HL-60/S4 (cell line): ENCODE measurements around the gene MBOAT7.

Source experiments
- in situ Hi-C: fragments of 300-500 bp; cut with MboI; formaldehyde crosslinking; loops from 2 replicates; pipeline ENCODE4 v1.14.3; 2022; ENCODE audit warnings: low sequenced_read_pairs

Gene MBOAT7

DNA sequence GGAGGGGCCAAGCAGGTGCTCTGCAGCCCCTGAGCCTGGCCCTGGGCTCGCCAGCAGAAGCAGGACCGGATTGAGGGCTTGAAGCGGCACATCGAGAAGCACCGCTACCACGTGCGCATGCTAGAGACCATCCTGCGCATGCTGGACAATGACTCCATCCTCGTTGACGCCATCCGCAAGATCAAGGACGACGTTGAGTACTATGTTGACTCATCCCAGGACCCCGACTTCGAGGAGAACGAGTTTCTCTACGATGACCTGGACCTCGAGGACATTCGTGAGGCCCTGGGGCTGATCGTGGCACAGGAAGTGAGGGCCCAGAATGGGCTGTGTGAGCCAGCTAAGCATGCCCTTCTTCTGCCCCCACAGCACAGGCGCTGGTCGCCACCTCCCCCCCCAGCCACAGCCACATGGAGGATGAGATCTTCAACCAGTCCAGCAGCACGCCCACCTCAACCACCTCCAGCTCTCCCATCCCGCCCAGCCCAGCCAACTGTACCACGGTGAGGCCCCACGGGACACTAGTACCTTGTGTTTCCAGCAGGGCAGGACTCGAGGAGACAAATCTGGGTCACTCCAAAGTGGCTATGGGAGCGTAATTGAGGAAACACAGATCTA is 43.7 kb downstream of the MBOAT7 start:
- in situ Hi-C loops, result no loop called here

DNA sequence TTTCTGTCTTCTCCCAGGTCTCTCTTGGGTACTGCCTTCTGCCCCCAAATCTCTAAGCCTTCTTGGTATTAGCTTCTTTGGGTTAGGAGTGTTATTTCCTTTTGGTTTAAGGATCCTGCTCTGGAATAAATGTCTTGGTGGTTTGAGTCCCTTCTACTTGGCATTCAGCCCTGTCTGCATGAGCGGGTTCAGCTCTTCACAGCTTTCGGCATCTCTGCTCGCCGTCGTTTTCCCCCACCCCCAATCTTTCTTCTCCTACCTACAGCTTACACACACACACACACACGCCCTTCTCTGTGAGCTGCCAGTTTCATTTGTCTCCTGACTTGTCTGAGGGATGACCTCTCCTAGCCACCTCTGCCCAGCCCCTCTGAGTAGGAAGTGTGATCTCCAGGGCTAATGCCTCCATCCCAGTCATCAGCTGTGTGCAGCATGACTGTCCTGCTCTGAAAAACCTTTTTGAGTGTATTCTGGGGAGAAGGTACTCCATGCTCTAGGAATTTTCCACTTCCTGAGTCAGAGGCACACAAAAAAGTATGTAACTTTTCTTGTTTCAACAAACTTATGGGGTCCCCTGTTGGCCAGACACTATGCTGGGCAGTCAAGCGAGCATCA is 47.1 kb downstream of the MBOAT7 start:
- in situ Hi-C loops, result no loop called here

DNA sequence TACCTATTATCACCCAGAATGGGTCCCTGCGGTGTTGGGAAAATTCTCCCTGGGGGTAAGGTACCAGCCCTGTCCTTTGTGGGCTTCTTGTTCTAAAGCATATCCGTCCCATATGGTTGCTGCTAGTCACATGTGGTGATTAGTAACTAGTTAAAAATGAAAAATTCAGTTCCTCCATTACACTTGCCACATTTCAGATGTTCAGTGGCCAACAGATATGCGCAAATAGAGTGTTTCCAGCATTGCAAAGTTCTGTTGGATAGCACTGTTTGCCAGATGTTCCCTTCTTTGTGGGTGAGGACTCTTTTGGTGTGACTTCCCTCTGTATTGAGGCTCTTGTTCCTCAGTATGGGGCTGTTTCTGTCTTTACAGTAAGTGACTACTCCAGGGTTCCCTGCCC is 48.0 kb downstream of the MBOAT7 start:
- in situ Hi-C loops, result no loop called here

DNA sequence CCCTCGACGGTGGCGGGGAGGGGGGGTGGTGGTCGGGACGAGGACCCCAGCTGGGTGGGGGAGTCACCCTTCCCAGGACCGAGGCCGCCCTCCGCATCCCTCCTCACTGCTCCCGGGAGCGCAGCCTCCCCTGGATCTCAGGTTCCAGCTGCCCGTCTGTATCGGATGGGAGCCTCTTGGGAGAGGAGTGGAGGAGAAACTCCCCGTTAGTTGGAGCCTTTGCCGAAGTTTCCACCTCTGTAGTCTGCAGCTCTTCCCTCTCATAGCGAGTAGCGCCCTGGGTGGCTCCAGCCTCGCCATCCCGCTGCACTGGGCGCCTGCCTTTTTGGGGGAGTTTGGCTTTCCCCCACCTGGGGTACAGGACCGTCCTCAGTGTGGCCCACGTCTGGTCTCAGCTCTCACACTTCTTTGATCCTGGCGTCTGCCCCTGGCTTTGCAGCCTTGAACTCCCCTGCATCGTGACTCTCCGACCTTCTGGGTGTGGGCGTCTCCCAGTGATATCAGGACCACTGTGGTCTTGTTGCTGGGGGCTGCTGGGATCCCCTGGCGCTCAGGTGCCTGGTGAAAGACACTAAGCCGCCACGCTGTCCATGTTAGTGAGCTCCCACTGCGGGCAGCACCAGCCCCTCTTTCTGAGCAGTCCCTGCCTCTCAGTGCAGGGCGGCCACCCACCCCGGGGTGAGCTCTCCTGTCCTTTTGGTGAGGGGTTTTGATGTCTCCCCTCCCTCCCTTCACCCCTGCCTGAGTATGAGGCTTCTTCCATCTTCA is 50.7 kb downstream of the MBOAT7 start:
- in situ Hi-C loops, result no loop called here

DNA sequence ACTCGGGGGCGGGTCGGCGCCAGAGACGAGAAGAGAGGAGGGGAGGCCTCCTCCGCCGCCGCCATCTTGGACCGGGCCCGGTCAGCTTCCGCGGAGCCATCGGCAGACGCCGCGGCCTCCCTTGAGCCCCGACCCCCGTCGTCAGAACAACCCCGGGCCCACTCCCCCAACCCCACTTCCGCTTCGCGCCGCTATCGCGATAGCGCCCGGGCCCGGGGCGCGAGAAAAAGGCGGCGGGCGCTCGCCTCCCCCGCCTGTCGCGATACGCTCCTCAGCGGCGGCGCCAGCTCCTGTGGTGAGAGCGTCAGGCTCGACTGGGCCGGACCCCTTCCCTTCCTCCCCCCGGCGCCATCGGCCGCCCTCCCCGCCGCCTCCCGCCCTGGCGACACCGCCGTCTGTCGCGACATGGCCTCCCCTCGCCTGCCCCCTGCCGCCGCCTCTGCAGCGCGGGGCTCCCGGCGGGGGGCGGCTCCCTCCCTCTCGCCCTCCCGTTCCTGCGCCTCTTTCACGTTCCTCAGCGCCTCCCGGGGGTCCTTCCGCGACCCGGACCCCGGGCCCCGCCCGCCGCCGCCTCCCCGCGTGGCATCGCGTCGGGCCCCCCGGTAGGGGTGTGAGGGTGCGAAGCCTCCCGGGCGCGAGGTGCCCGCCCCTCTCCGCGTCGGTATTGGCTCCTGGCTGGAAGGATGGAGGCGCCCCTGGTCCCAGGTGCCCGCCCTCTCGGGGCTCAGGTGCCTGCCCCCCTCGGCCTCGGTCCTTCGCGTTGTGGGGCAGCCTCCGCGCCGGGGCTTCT is 51.5 kb downstream of the MBOAT7 start, which contains the start of gene CNOT3:
TSS of gene CNOT3 (plus strand) at position 64 of the 790 bp plus-strand sequence. CDS start 5,217 bp downstream, outside the sequence.
- in situ Hi-C loops, result no loop called here

DNA sequence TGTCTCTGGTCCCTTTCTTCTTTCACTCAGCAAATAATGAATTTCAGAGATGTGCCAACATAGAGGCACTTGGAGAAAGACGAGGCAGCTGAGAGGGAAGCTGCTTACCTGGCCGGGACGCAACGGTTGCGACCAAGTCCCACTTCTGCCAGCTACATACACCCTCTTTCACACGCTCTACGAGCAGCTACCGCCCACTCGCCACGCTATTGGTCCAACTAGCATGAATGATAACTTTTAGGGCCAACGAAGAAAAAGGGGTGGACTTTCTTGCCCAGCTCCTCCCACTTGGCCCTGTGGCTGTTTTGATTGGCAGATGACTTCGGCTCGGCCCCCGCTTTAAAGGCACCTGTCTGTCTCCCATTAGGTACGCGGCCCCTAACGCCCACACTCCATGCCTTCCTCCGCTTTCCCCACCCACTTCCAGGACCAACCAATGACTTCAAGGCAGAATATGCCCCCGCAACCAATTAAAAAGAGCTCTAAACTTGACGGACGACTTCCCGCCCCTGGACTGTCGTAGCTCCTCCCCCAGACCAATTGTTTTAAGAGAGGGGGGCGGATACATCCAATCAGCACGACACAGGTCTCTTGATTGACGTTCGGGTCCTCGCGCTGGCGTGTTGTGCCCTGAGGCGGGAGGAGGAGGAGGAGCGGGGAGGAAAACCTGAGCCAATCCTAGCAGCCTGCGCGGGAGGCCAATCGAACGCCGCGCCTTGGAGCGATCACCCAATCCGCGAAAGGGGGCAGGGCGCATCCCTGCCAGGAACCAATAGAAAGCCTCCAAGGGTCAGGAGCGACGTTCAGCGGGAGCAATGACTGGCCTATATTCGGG is 52.3 kb downstream of the MBOAT7 start:
- in situ Hi-C loops, result no loop called here

DNA sequence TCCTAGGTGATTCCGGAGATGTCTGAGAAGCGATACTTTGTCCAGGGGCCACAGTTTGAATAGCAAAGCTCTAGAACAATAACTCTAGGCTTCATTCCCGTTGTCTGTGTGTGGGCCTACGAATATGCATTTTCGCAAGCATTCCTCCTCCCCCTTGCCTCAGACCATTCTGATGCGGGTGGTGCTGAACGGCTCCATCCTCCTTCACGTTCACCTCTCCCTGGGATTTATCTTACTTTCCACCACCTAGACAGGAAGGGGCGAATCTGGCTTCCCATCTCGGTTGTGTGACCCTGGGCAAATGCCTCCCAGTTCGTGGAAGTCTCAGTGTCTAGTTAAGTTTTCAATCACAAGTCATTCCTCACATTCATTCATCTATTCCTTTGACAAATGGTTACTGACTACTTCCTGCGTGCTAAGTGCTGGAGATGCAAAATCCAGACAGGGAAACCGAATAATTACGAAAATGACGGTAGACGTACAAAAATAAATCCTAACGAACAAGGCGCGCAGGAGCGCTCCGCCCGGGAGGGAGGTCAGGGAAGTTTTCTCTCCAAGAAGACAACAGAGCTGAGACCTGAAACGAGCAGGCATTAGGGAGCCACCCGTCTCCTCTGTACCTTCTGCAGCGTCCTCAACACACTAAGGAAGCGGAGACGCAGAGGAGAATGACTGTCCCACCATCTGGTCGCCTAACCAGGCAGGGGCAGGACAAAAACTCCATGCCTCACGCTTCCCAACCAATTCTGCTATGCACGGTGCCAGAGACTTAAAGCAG is 53.1 kb downstream of the MBOAT7 start:
- in situ Hi-C loops, result no loop called here

DNA sequence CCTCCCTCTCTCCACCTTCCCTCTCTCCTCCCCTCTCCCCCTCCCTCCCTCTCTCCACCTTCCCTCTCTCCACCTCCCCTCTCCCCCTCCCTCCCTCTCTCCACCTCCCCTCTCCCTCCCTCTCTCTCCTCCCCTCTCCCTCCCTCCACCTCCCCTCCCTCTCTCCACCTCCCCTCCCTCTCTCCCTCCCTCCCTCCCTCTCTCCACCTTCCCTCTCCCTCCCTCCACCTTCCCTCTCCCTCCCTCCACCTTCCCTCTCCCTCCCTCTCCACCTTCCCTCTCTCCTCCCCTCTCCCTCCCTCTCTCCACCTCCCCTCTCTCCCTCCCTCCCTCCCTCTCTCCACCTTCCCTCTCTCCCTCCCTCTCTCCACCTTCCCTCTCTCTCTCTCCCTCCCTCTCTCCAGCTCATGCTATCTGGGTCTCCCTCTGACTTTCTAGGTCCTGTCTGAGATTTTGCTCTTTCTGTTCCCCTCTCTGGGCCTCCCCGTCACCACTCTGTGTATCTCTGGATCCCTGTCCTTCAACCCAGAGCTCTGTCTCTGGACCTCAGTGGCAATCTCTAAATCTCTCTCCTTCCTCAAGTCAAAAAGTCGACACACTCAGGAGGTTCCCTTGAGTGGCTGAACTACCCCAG is 55.3 kb downstream of the MBOAT7 start:
- in situ Hi-C loops, result no loop called here

DNA sequence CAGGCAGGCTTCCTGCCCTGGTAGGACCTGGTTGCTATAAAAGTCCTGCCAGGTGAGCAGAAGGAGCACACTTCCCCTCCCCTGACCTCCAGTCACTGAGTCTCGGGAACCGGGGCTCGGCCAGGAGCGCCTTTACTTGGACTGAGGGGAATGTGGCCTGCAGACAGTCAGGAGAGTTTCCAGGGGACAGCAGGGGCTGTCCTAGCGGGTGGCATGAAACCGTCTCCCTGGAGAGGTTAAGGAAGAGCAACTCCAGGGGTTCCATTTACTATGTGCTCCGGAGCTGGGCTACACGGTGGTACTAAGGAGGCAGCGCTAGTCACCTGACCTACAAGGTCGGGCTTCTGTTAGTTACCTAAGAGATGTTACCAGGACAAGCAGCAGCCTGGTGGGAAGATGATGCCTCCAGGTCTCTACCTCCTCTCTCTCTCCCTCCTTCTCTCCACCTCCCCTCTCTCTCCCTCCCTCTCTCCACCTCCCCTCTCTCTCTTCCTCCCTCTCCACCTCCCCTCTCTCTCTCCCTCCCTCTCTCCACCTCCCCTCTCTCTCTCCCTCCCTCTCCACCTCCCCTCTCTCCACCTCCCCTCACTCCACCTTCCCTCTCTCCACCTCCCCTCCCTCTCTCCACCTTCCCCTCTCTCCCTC is 55.9 kb downstream of the MBOAT7 start:
- in situ Hi-C loops, result no loop called here

DNA sequence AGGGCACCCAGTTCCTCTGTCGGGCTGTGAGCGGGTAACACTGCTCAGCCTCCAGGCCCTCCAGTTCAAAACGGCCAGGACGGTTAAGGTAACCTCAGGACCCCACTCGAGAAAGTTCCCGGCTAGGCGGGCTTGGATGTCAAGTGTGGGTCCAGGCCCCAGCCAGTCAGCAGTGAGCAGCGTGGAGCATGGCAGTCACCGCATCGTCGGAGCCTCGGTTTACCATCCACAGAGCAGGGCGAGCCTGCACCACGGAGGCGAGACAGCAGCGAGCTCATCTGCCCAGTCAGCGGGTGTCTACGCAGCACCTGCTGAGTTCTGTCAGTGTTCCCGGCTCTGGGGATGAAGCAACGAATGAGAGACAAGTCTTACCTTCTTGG is 59.8 kb downstream of the MBOAT7 start:
- in situ Hi-C loops, result no loop called here

DNA sequence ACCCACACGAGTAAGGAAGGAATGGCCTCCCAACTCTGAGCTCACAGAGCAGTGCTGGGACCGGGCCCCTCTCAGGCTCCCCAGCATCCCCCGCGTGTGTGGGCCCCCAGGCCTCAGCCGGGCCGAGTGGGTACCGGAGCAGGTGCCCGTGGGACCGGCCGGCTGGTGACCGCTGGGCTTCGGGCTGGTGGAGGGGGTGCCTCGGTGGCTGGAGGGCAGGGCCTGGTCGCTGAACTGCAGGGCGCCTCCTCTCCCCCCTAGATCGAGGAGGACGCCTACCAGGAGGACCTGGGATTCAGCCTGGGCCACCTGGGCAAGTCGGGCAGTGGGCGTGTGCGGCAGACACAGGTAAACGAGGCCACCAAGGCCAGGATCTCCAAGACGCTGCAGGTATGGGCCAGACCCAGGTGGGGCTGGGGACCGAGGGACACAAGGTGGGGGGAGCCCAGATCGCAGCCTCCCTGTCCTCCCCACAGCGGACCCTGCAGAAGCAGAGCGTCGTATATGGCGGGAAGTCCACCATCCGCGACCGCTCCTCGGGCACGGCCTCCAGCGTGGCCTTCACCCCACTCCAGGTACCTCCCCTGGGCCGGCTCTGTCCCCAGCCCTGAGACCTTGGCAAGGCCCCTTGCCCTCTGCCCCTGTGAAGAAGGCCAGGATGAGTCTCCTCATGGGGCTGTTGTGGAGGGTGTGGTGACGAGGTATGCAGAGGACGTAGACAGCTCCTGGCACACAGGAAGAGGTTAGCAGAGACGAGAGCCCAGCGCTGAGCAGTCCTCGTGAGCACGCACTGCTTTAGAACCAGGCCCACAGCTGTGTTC is 60.4 kb downstream of the MBOAT7 start:
- in situ Hi-C loops, result no loop called here

DNA sequence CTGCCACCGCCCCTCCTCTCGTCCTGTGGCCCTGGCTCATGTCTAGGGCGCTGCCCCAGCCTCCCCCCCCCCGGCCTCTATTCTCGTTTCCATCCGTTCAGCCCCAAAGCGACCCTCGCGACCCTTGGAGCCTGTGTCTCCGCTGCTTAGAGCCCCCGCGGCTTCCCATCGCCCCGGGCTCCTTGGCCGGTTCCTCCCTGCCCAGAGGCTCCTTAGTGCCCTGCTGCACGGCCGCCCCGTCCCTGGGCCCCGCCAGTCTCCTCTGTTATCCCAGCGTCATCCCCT is 61.0 kb downstream of the MBOAT7 start:
- in situ Hi-C loops, result no loop called here

DNA sequence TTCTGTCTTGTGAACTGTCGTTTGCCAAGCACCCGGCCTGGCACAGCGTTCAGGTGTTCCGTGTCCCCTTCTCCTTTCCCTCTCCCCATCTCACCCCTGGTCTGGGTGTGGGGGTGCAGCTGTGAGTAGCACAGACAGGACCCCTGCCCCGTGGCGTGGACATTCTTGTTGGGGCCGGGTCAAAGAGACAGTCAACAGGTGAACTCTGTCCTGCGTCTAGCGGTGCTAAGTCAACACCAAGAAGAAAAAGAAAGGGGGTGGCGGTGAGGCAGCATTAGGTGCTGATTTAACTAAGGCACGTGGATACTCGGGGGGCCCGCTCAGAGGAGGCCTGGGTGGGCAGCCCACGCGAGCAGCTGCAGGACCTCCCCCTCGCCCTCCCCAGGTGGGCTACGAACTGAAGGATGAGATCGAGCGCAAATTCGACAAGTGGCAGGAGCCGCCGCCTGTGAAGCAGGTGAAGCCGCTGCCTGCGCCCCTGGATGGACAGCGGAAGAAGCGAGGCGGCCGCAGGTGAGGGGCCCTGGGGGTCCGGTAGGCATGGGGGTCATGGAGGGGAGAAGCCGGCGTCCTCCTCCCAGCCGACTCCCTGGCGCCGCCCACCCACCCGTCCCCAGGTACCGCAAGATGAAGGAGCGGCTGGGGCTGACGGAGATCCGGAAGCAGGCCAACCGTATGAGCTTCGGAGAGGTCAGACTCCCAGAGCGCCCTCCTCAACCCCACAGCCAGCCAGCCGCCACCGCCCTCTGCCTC is 61.5 kb downstream of the MBOAT7 start:
- in situ Hi-C loops, result no loop called here

DNA sequence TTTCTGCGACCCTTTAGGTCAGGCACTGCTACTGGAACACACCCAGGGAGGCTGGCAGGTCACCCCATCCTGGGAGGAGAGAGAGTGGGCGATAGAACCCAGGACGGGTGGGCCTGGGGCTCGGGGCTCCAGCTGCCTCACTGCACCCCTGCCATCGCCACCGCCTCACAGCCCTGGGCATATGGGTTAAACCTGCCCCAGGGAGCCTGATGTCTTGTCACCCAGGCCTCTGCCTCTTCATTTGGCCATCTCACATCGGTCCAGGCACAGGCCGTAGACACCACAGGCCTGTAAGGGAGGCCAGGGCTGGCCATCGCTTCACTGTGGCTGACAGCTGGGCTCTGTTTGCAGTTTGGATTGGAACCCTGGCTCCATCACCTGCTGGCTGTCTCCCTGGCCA is 63.7 kb downstream of the MBOAT7 start:
- in situ Hi-C loops, result no loop called here

DNA sequence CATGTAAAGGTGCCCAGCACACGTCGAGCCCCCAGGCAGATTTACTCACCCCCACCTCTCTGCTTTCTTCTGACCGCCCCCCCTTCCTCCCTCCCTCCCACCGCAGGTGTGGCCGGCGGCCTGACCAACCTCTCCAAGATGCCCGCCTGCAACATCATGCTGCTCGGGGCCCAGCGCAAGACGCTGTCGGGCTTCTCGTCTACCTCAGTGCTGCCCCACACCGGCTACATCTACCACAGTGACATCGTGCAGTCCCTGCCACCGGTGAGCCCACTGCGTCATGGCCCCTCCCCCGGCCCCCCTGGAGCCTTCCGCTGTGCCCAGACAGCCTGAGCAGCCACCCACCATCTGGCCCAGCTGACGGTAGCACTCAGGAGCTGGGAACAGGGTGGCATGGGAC is 65.0 kb downstream of the MBOAT7 start:
- in situ Hi-C loops, result no loop called here

DNA sequence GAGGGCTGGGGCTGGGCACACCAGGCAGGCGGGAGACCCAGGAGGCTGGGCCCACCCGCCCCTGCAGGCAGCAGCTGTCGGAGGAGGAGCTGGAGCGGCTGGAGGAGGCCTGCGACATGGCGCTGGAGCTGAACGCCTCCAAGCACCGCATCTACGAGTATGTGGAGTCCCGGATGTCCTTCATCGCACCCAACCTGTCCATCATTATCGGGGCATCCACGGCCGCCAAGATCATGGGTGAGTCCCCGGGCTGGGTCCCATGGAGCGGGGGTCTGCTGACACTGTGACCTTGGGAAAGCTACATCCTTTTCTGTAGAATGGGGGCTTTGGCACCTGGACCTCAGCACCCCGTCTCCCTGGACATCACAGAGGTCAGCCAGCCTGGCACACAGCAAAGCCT is 65.7 kb downstream of the MBOAT7 start:
- in situ Hi-C loops, result no loop called here
